K562 (cell line): ENCODE data around the gene MCM6. TPM values are rescaled to one million over a fixed set of nuclear protein-coding genes. Genes with fewer than 3 reads are reported as not detected.
A peak's percentile ranks its signal among the peaks of the same experiment; 100 is the strongest.

ENCODE experiments used
- GATAD2B ChIP-seq: fragments of 450-650 bp; IDR thresholded peaks from 2 replicates; pipeline ENCODE4 v1.6.1; 2017; ENCODE audit warnings: mild to moderate bottlenecking, borderline replicate concordance
- TAF1 ChIP-seq: IDR thresholded peaks from 2 replicates; pipeline ENCODE4 v1.6.1; 2011; ENCODE audit warnings: mild to moderate bottlenecking, low read length, moderate library complexity; ENCODE audit not compliant: insufficient read depth, control insufficient read depth, severe bottlenecking; ENCODE audit errors: extremely low read depth
- polyA plus RNA-seq, 8 experiments: library from polyadenylated mRNA; depleted of rRNA in 4 of 8; stranded (reverse) in 5 of 8; unstranded in 3 of 8; fragments of >200 nt; fragmentation: Nextera tagmentation in 2 of 8; fragmentation: Illumina TruSeq in 1 of 8; extraction: Ambion mirVana in 2 of 8; extraction: Trizol in 1 of 8; gene quantifications; 2 replicates each; pipeline versions ENCODE4 v1.2.1 to v1.2.3, GENCODE V29; 2011 to 2014; ENCODE audit warnings: inconsistent platforms in 1 of 8, missing spikeins in 1 of 8
- total RNA-seq, 7 experiments: library from RNA; depleted of rRNA in 6 of 7; stranded (reverse); fragments of >200 nt in 6 of 7; fragmentation: Illumina TruSeq in 2 of 7; extraction: Trizol in 2 of 7; gene quantifications; 2 replicates each; pipeline versions ENCODE4 v1.2.1 to v1.2.3, GENCODE V29; 2011 to 2021; ENCODE audit warnings: low replicate concordance in 1 of 7
- TF ChIP-seq, protein P1 (sequence below), 2 experiments: fragments of 450-650 bp; formaldehyde crosslinking in 1 of 2; IDR thresholded peaks; 2 replicates each; pipeline versions ENCODE4 v1.4.0 to v1.6.1; 2014 to 2020; ENCODE audit warnings: mild to moderate bottlenecking in 2 of 2, borderline replicate concordance in 1 of 2, low read depth in 1 of 2
- TF ChIP-seq, protein P2 (sequence below), 3 experiments: IDR thresholded peaks in 2 of 3; conservative IDR thresholded peaks in 1 of 3; 2 replicates each; pipeline ENCODE4 v1.5.1; 2011 to 2012; ENCODE audit warnings: low read length in 3 of 3, mild to moderate bottlenecking in 3 of 3, control low read depth in 2 of 3, improper control_type of control experiment in 1 of 3, inconsistent platforms in 1 of 3, low read depth in 1 of 3, mixed read lengths in 1 of 3, moderate library complexity in 1 of 3; ENCODE audit not compliant: insufficient read depth in 2 of 3
- TF ChIP-seq, protein P3 (sequence below): fragments of 450-650 bp; formaldehyde crosslinking; IDR thresholded peaks from 2 replicates; pipeline ENCODE4 v1.4.0; 2020; ENCODE audit warnings: mild to moderate bottlenecking, moderate library complexity
- TF ChIP-seq, protein P4 (sequence below): sonication (generic); formaldehyde crosslinking; IDR thresholded peaks from 2 replicates; pipeline ENCODE4 v1.8.0; 2022; ENCODE audit warnings: mild to moderate bottlenecking, low read depth, missing genetic modification reagents

Gene MCM6
- total and polyA plus RNA-seq, 9 of the 15 experiments (the other 6 are each of a cell fraction or from before 2014, with no cell fraction given), result 42.6 to 133 (median 82.4) TPM

DNA sequence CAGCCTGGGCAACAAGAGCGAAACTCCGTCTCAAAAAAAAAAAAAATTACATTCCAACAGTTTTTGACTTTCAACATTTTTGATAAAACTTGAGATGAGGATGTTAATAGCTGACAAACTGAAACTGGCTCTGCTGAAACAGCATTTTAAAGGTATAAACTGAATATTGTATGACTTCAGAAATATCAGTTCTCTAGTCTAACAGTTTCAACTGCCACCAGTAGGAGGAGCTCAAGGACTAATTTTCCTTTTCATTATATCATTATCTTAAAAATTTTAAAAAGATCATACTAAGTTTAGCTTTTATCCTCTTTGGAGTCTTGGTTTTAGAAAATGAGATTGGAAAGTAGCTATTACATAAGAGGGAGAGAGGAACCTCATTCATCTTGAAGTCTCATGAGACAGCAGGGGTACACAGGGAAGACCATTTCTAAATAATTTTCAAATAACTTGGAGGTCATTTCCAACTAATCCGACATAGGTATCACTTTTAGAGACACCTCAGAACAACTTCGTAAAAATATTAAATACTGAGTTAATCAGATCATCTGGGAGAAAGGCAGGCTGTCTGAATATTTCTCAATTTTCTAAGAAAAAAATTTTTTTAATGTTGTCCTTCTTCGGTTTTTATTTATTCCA is 37.6 kb upstream of the MCM6 start (continued):
- TF ChIP-seq, protein P1, sequence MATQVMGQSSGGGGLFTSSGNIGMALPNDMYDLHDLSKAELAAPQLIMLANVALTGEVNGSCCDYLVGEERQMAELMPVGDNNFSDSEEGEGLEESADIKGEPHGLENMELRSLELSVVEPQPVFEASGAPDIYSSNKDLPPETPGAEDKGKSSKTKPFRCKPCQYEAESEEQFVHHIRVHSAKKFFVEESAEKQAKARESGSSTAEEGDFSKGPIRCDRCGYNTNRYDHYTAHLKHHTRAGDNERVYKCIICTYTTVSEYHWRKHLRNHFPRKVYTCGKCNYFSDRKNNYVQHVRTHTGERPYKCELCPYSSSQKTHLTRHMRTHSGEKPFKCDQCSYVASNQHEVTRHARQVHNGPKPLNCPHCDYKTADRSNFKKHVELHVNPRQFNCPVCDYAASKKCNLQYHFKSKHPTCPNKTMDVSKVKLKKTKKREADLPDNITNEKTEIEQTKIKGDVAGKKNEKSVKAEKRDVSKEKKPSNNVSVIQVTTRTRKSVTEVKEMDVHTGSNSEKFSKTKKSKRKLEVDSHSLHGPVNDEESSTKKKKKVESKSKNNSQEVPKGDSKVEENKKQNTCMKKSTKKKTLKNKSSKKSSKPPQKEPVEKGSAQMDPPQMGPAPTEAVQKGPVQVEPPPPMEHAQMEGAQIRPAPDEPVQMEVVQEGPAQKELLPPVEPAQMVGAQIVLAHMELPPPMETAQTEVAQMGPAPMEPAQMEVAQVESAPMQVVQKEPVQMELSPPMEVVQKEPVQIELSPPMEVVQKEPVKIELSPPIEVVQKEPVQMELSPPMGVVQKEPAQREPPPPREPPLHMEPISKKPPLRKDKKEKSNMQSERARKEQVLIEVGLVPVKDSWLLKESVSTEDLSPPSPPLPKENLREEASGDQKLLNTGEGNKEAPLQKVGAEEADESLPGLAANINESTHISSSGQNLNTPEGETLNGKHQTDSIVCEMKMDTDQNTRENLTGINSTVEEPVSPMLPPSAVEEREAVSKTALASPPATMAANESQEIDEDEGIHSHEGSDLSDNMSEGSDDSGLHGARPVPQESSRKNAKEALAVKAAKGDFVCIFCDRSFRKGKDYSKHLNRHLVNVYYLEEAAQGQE (IDR thresholded peaks at IDR 0.05; ENCODE audit: borderline replicate concordance), result peak; percentile 23; the same call in 1 of the 2 replicates
- TF ChIP-seq, protein P1 (CRISPR knock-in tag; IDR thresholded peaks at IDR 0.05; ENCODE audit: low read depth), result no peak
- TF ChIP-seq, protein P2, sequence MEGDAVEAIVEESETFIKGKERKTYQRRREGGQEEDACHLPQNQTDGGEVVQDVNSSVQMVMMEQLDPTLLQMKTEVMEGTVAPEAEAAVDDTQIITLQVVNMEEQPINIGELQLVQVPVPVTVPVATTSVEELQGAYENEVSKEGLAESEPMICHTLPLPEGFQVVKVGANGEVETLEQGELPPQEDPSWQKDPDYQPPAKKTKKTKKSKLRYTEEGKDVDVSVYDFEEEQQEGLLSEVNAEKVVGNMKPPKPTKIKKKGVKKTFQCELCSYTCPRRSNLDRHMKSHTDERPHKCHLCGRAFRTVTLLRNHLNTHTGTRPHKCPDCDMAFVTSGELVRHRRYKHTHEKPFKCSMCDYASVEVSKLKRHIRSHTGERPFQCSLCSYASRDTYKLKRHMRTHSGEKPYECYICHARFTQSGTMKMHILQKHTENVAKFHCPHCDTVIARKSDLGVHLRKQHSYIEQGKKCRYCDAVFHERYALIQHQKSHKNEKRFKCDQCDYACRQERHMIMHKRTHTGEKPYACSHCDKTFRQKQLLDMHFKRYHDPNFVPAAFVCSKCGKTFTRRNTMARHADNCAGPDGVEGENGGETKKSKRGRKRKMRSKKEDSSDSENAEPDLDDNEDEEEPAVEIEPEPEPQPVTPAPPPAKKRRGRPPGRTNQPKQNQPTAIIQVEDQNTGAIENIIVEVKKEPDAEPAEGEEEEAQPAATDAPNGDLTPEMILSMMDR (IDR thresholded peaks at IDR 0.05 in 2 of 3, conservative IDR thresholded peaks at IDR 0.05 in 1 of 3; ENCODE audit: insufficient read depth in 2 of 3, low read depth in 1 of 3, low read length in 3 of 3), result peak; percentile 40 to 76 (median 50); a peak in 4 of 6 replicates
- TF ChIP-seq GATAD2B (0 out of 2 replicates have a peak, but pooled peaks have one; percentile 26), TAF1 (no peak)
- TF ChIP-seq, protein P3, sequence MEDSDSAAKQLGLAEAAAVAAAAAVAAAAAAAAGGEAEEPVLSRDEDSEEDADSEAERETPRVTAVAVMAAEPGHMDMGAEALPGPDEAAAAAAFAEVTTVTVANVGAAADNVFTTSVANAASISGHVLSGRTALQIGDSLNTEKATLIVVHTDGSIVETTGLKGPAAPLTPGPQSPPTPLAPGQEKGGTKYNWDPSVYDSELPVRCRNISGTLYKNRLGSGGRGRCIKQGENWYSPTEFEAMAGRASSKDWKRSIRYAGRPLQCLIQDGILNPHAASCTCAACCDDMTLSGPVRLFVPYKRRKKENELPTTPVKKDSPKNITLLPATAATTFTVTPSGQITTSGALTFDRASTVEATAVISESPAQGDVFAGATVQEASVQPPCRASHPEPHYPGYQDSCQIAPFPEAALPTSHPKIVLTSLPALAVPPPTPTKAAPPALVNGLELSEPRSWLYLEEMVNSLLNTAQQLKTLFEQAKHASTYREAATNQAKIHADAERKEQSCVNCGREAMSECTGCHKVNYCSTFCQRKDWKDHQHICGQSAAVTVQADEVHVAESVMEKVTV (CRISPR knock-in tag), result peak; percentile 37; the same call in 1 of the 2 replicates
- TF ChIP-seq, protein P4, sequence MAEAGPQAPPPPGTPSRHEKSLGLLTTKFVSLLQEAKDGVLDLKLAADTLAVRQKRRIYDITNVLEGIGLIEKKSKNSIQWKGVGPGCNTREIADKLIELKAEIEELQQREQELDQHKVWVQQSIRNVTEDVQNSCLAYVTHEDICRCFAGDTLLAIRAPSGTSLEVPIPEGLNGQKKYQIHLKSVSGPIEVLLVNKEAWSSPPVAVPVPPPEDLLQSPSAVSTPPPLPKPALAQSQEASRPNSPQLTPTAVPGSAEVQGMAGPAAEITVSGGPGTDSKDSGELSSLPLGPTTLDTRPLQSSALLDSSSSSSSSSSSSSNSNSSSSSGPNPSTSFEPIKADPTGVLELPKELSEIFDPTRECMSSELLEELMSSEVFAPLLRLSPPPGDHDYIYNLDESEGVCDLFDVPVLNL, result no peak
